GM18505 (cell line): ENCODE results near the gene KCNJ5.

ENCODE experiments used
- ATAC-seq: cut with Tn5 transposase; IDR thresholded peaks from one replicate; pipeline ENCODE4 v1.9.1; 2021; ENCODE audit not compliant: unreplicated experiment
- POLR2A ChIP-seq: IDR thresholded peaks from 4 replicates; pipeline ENCODE4 v1.6.1; 2011; ENCODE audit warnings: borderline replicate concordance; ENCODE audit not compliant: insufficient read depth, insufficient read length; ENCODE audit errors: extremely low read depth

KCNJ5 gene

GRCh38 chr11:128931066-128931465 is 39.9 kb downstream of the KCNJ5 start:
- TF ChIP-seq POLR2A: no peak
- ATAC-seq: no peak

GRCh38 chr11:128931668-128932067 is 40.5 kb downstream of the KCNJ5 start:
- TF ChIP-seq POLR2A: no peak
- ATAC-seq: no peak

- no peak for TF ChIP-seq POLR2A
- ATAC-seq: no peak
Observed at GRCh38 chr11:128933481-128934178, 42.5 kb downstream of the KCNJ5 start.

- TF ChIP-seq POLR2A: no peak
- ATAC-seq: no peak
Observed at GRCh38 chr11:128934351-128934750, 43.2 kb downstream of the KCNJ5 start.

- no peak for ATAC-seq
- no peak for TF ChIP-seq POLR2A
Observed at GRCh38 chr11:128934926-128935325, 43.8 kb downstream of the KCNJ5 start.

- ATAC-seq: no peak
Observed at GRCh38 chr11:128936606-128937251, 45.6 kb downstream of the KCNJ5 start.

GRCh38 chr11:128937480-128937879 is 46.3 kb downstream of the KCNJ5 start:
- no peak for ATAC-seq

More at GRCh38 chr11:128936606-128937251, 45.6 kb downstream of the KCNJ5 start:
- TF ChIP-seq POLR2A: no peak

GRCh38 chr11:128938156-128938885 is 47.2 kb downstream of the KCNJ5 start:
- no peak for TF ChIP-seq POLR2A

More at GRCh38 chr11:128937480-128937879, 46.3 kb downstream of the KCNJ5 start:
- no peak for TF ChIP-seq POLR2A

GRCh38 chr11:128939591-128939990 is 48.4 kb downstream of the KCNJ5 start:
- no peak for ATAC-seq
- no peak for TF ChIP-seq POLR2A

More at GRCh38 chr11:128938156-128938885, 47.2 kb downstream of the KCNJ5 start:
- ATAC-seq: no peak

GRCh38 chr11:128940156-128940555 is 49.0 kb downstream of the KCNJ5 start:
- no peak for ATAC-seq
- TF ChIP-seq POLR2A: no peak

- no peak for TF ChIP-seq POLR2A
Observed at GRCh38 chr11:128940603-128941002, 49.4 kb downstream of the KCNJ5 start.

GRCh38 chr11:128941110-128941509 is 50.0 kb downstream of the KCNJ5 start:
- no peak for ATAC-seq
- no peak for TF ChIP-seq POLR2A

More at GRCh38 chr11:128940603-128941002, 49.4 kb downstream of the KCNJ5 start:
- no peak for ATAC-seq

- ATAC-seq: no peak
- TF ChIP-seq POLR2A: no peak
Observed at GRCh38 chr11:128941573-128942271, 50.6 kb downstream of the KCNJ5 start.
